Smooth muscle cell (in vitro differentiated cells): ENCODE data around the gene TRABD2B. TPM values are rescaled to one million over a fixed set of nuclear protein-coding genes. Genes with fewer than 3 reads are reported as not detected.

Source experiments
- DNase-seq: peaks from one replicate; lab custom pipeline; 2025; ENCODE audit not compliant: unreplicated experiment; lab: John Stamatoyannopoulos, UW
- H2AFZ ChIP-seq: fragments of 200-600 bp; sonication (generic); 2 replicates; pipeline ENCODE4 v1.6.0; 2016; ENCODE audit warnings: antibody characterized with exemption, low read depth, mild to moderate bottlenecking
- H3F3A ChIP-seq: fragments of 200-600 bp; sonication (generic); 2 replicates; pipeline ENCODE4 v1.6.0; 2017; ENCODE audit warnings: antibody characterized with exemption, low read depth
- H3K27ac ChIP-seq: fragments of 200-600 bp; sonication (generic); 2 replicates; pipeline ENCODE4 v1.5.1; 2016; ENCODE audit warnings: low read depth, mild to moderate bottlenecking
- H3K27me3 ChIP-seq: fragments of 200-600 bp; sonication (generic); 2 replicates; pipeline ENCODE4 v1.6.1; 2016; ENCODE audit warnings: low read depth, mild to moderate bottlenecking
- H3K36me3 ChIP-seq: fragments of 200-600 bp; sonication (generic); 2 replicates; pipeline ENCODE4 v1.5.1; 2016; ENCODE audit warnings: low read depth
- H3K4me1 ChIP-seq: fragments of 200-600 bp; sonication (generic); 2 replicates; pipeline ENCODE4 v1.5.1; 2016; ENCODE audit warnings: low read depth
- H3K4me2 ChIP-seq: fragments of 200-600 bp; sonication (generic); 2 replicates; pipeline ENCODE4 v1.6.0; 2016; ENCODE audit warnings: mild to moderate bottlenecking
- H3K4me3 ChIP-seq: fragments of 200-600 bp; sonication (generic); 2 replicates; pipeline ENCODE4 v1.5.1; 2016; ENCODE audit warnings: mild to moderate bottlenecking
- H3K79me2 ChIP-seq: fragments of 200-600 bp; sonication (generic); 2 replicates; pipeline ENCODE4 v1.6.0; 2016; ENCODE audit warnings: low read depth, mild to moderate bottlenecking
- H3K9ac ChIP-seq: fragments of 200-600 bp; sonication (generic); 2 replicates; pipeline ENCODE4 v1.6.0; 2016; ENCODE audit warnings: low read depth
- H3K9me3 ChIP-seq: fragments of 200-600 bp; sonication (generic); replicated peaks from 2 replicates; pipeline ENCODE4 v1.5.1; 2016; ENCODE audit warnings: low read depth
- H4K20me1 ChIP-seq: fragments of 200-600 bp; sonication (generic); 2 replicates; pipeline ENCODE4 v1.6.0; 2016; ENCODE audit warnings: low read depth
- CTCF ChIP-seq: fragments of 200-600 bp; sonication (generic); IDR thresholded peaks from 2 replicates; pipeline ENCODE4 v1.5.1; 2017; ENCODE audit warnings: borderline replicate concordance, mild to moderate bottlenecking, antibody characterized with exemption; ENCODE audit not compliant: insufficient read depth, poor library complexity, severe bottlenecking
- WGBS: methylation state at CpG from one replicate; pipeline ENCODE4 v1.1.7; 2016; ENCODE audit warnings: low lambda C conversion rate; 5-methylcytosine and 5-hydroxymethylcytosine counted together
- polyA plus RNA-seq: library from polyadenylated mRNA; unstranded; fragments of >200 nt; fragmentation: Nextera tagmentation; extraction: Ambion mirVana; gene quantifications from 2 replicates; pipeline ENCODE4 v1.2.1, GENCODE V29; 2016
- total RNA-seq: library from RNA; depleted of rRNA; stranded (reverse); fragments of >200 nt; gene quantifications from 2 replicates; pipeline ENCODE4 v1.2.3, GENCODE V29; 2014

Gene TRABD2B
- total and polyA plus RNA-seq, 2 experiments from 2014 or later = 0.94 to 4.9 TPM

GRCh38 chr1:47757226-47757975 is 239.8 kb downstream of the TRABD2B start:
- Histone ChIP-seq H3K4me2 (no peak overlapping the region), H3K27me3 (peaks cover 4% of the 10 kb centered on the region), H3K4me1 (no peaks in the 10 kb centered on the region), H3K79me2 (no peaks in the 10 kb centered on the region), H3K36me3 (no peaks in the 10 kb centered on the region), H3K4me3 (no peak overlapping the region), H3K27ac (no peak overlapping the region), H4K20me1 (no peaks in the 10 kb centered on the region), H3K9ac (no peak overlapping the region), H3K9me3 (no peaks in the 10 kb centered on the region), H3F3A (no peaks in the 10 kb centered on the region), H2AFZ (no peak overlapping the region)
- no peak for DNase-seq
- TF ChIP-seq CTCF = no peak
- WGBS = 91% methylated on average over 7 of the region's 7 CpGs

GRCh38 chr1:47756411-47756810 is 240.8 kb downstream of the TRABD2B start:
- Histone ChIP-seq H3K9ac (no peak overlapping the region), H3K27ac (no peak overlapping the region), H4K20me1 (no peaks in the 10 kb centered on the region), H3K36me3 (no peaks in the 10 kb centered on the region), H3K9me3 (no peaks in the 10 kb centered on the region), H3K4me2 (no peak overlapping the region), H3K4me1 (no peaks in the 10 kb centered on the region), H3K27me3 (peaks cover 4% of the 10 kb centered on the region), H3F3A (no peaks in the 10 kb centered on the region), H2AFZ (no peak overlapping the region), H3K4me3 (no peak overlapping the region), H3K79me2 (no peaks in the 10 kb centered on the region)
- WGBS = 90% methylated on average over 8 of the region's 8 CpGs
- DNase-seq = no peak
- no peak for TF ChIP-seq CTCF

- no peaks in the 10 kb centered on the region for H3K79me2 ChIP-seq
- H3K4me2 ChIP-seq = no peak overlapping the region
- H3K4me1 ChIP-seq = no peaks in the 10 kb centered on the region
- no peaks in the 10 kb centered on the region for H4K20me1 ChIP-seq
- no peaks in the 10 kb centered on the region for H3F3A ChIP-seq
- H3K9ac ChIP-seq = no peak overlapping the region
- no peak overlapping the region for H3K27ac ChIP-seq
- DNase-seq = no peak
- H3K27me3 ChIP-seq = peaks cover 4% of the 10 kb centered on the region
- 80% methylated on average over 4 of the region's 4 CpGs for WGBS
- H3K9me3 ChIP-seq = no peaks in the 10 kb centered on the region
- no peak overlapping the region for H2AFZ ChIP-seq
- TF ChIP-seq CTCF = no peak
- H3K36me3 ChIP-seq = no peaks in the 10 kb centered on the region
- H3K4me3 ChIP-seq = no peak overlapping the region
These were observed 241.2 kb downstream of the TRABD2B start for GRCh38 chr1:47756006-47756405.
